Neutrophil (primary cell): ENCODE results near the gene COL4A4.

Source experiments
- H3K27ac ChIP-seq: fragments of 200-600 bp; sonication (generic); 2 replicates; pipeline ENCODE4 v1.5.1; 2016; ENCODE audit warnings: mild to moderate bottlenecking, moderate library complexity
- H3K27me3 ChIP-seq: fragments of 200-600 bp; sonication (generic); 2 replicates; pipeline ENCODE4 v1.6.0; 2016; ENCODE audit warnings: mild to moderate bottlenecking
- H3K36me3 ChIP-seq: fragments of 200-600 bp; sonication (generic); 2 replicates; pipeline ENCODE4 v1.5.1; 2017
- H3K4me1 ChIP-seq, 2 experiments: fragments of 200-600 bp in 1 of 2; sonication (generic) in 1 of 2; 1 replicate in 1 of 2; 2 replicates in 1 of 2; pipeline versions ENCODE4 v1.5.1 to v1.6.1; 2013 to 2016; ENCODE audit warnings: low read depth in 1 of 2, low read length in 1 of 2, mild to moderate bottlenecking in 1 of 2, moderate library complexity in 1 of 2; ENCODE audit not compliant: control insufficient read depth in 1 of 2, insufficient read depth in 1 of 2
- H3K4me3 ChIP-seq, 2 experiments: fragments of 200-600 bp in 1 of 2; sonication (generic) in 1 of 2; 1 replicate in 1 of 2; 2 replicates in 1 of 2; pipeline ENCODE4 v1.5.1; 2013 to 2016; ENCODE audit warnings: low read depth in 1 of 2, low read length in 1 of 2, mild to moderate bottlenecking in 1 of 2, moderate library complexity in 1 of 2
- H3K9me3 ChIP-seq: fragments of 200-600 bp; sonication (generic); 2 replicates; pipeline ENCODE4 v1.5.1; 2016
- TF ChIP-seq, protein P1 (sequence below): fragments of 200-600 bp; sonication (generic); IDR thresholded peaks from 2 replicates; pipeline ENCODE4 v1.5.1; 2016; ENCODE audit warnings: antibody characterized with exemption

The COL4A4 gene

GRCh38 chr2:227160164-227160563 is 3.8 kb downstream of the COL4A4 start:
- Histone ChIP-seq H3K9me3 (no peaks in the 10 kb centered on the region), H3K27ac (no peak overlapping the region), H3K36me3 (no peaks in the 10 kb centered on the region), H3K4me3 (no peak overlapping the region), H3K27me3 (peaks cover 40% of the 10 kb centered on the region), H3K4me1 (no peaks in the 10 kb centered on the region)
- TF ChIP-seq, protein P1, sequence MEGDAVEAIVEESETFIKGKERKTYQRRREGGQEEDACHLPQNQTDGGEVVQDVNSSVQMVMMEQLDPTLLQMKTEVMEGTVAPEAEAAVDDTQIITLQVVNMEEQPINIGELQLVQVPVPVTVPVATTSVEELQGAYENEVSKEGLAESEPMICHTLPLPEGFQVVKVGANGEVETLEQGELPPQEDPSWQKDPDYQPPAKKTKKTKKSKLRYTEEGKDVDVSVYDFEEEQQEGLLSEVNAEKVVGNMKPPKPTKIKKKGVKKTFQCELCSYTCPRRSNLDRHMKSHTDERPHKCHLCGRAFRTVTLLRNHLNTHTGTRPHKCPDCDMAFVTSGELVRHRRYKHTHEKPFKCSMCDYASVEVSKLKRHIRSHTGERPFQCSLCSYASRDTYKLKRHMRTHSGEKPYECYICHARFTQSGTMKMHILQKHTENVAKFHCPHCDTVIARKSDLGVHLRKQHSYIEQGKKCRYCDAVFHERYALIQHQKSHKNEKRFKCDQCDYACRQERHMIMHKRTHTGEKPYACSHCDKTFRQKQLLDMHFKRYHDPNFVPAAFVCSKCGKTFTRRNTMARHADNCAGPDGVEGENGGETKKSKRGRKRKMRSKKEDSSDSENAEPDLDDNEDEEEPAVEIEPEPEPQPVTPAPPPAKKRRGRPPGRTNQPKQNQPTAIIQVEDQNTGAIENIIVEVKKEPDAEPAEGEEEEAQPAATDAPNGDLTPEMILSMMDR = no peak

- H3K27me3 ChIP-seq = no peaks in the 10 kb centered on the region
- H3K36me3 ChIP-seq = no peaks in the 10 kb centered on the region
- TF ChIP-seq, protein P1 = no peak
- no peak overlapping the region for H3K27ac ChIP-seq
- H3K4me1 ChIP-seq = no peaks in the 10 kb centered on the region
- H3K4me3 ChIP-seq = no peak overlapping the region
- H3K9me3 ChIP-seq = no peaks in the 10 kb centered on the region
Observed at GRCh38 chr2:227154986-227155774, 8.8 kb downstream of the COL4A4 start.

DNA sequence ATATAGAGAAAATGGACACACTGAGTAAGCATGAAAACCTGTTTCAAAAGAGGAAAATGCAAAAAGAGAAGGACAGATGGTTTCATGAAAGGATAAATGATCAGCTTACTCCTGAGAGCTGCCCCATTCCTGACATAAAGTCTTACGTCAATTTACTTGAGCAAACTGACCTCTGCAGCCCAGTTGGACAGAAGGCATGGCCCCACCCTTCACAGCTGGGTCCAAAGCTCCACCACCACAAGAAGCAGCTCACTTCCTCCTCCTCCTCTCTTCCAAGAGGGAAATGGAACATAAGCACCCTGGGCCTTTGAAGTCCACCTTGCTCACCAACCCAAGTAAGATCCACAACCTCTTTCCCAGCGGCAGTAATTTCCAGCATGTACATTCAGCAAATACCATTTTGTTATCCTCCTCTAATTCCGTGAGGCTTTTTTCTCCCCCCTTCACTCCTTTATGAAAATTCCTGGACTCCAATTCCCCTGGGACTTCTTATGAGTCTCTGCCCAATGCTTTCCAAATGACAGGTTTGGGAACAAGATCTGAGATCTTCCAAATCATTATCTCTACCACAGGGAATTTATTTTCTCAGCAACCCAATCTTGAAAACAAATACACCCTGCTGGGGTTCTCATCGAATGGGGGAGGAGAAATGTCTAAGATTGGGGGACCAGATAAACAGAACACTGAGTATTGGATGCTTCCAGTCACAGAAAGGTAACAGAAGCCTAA is 10.1 kb downstream of the COL4A4 start:
- Histone ChIP-seq H3K9me3 (no peaks in the 10 kb centered on the region), H3K36me3 (no peaks in the 10 kb centered on the region), H3K27ac (no peak overlapping the region), H3K4me1 (no peaks in the 10 kb centered on the region), H3K27me3 (no peaks in the 10 kb centered on the region), H3K4me3 (no peak overlapping the region)
- TF ChIP-seq, protein P1 = no peak

DNA sequence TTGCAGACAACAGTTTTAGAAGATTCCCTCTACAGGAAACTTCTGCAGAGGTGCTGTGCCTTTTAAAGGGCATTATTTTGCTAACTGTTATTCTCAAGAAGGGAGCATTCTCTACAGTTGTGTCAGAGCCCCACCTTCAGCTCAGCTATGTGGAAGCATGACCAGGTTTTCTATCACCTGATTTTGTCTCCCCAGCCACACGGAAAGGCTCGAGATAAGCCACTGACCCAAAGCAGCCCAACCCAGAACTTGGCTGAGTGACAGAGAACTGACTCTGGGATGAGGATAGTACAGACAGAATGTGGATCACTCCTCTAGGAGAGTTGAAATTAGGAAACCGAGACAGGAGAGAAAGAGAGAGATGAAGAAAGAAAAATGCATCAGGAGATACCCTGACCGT is 10.7 kb downstream of the COL4A4 start:
- Histone ChIP-seq H3K4me3 (no peak overlapping the region), H3K27ac (no peak overlapping the region), H3K9me3 (no peaks in the 10 kb centered on the region), H3K36me3 (no peaks in the 10 kb centered on the region), H3K27me3 (no peaks in the 10 kb centered on the region), H3K4me1 (no peaks in the 10 kb centered on the region)
- TF ChIP-seq, protein P1 = no peak

DNA sequence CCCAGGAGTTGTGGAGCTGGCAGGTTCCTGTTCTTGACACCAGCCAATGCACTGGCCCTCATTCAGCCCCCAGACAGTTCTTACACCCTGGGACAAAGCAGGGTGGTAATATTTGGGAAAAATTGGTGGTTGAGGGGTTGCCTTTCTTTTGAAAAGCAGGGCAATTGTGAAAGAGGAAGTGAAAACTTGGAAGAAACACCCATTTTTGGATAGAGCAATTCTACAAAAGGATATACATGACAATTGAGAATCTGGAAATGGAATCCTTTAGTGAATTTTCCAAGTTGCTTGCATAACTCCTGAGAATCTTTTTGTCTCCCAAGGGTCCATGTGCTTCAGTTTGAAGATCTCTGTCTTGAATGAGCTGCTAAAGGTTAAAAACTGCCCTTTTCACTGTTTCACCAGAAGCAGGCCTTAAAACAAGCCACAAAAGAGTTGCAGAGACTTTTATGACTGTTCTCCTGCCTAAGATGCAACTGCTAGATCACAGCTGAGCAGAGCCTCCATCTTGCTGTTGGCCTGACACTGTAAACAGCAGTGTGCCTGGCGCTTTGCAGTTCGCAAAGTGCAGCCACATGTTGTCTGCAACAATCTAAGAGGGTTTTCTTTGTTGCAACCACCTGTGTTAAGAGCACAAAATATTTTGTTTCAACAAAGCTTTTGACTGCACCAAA is 11.8 kb downstream of the COL4A4 start:
- Histone ChIP-seq H3K9me3 (no peaks in the 10 kb centered on the region), H3K4me3 (no peak overlapping the region), H3K27me3 (no peaks in the 10 kb centered on the region), H3K27ac (no peak overlapping the region), H3K36me3 (no peaks in the 10 kb centered on the region), H3K4me1 (no peaks in the 10 kb centered on the region)
- TF ChIP-seq, protein P1 = no peak
